ENCODE measurements around the gene TMEM18. TPM values are rescaled to one million over a fixed set of nuclear protein-coding genes. Genes with fewer than 3 reads are reported as not detected.

TMEM18 gene
- 36.1 to 46.1 TPM (median 44.8 TPM) in 5 replicates for total RNA-seq (2022; extraction: Qiagen RNA extraction; ENCODE audit: low read depth)

GRCh38 chr2:677056-677958 is at the start of gene TMEM18:
TMEM18 (minus strand) TSS chr2:677406; CDS start chr2:677345, 61 bp downstream.

